HCT116 (cell line): ENCODE measurements around the gene FHL2. TPM values are rescaled to one million over a fixed set of nuclear protein-coding genes. Genes with fewer than 3 reads are reported as not detected.

Experiments
- ATAC-seq: fragments of 200-7000 bp; cut with Tn5 transposase; 2 replicates; pipeline ENCODE4 v1.9.1; 2020; ENCODE audit warnings: mild to moderate bottlenecking, moderate library complexity
- BruUV-seq: library from RNA; stranded (reverse); fragments of 400-500 nt; replicated peaks from 2 replicates; lab custom pipeline; 2021; lab: Mats Ljungman, UMichigan
- CTCF ChIA-PET: fragments of 300-600 bp; sonication (Branson Sonifier 250); formaldehyde crosslinking; loops from one replicate; lab custom pipeline; 2021; ENCODE audit warnings: antibody characterized with exemption; lab: Charles Lee
- POLR2A ChIA-PET: fragments of 300-600, 350-600 bp; sonication (Branson Sonifier 250); formaldehyde crosslinking; loops from one replicate; lab custom pipeline; 2021; ENCODE audit warnings: antibody characterized with exemption; lab: Charles Lee
- RAD21 ChIA-PET, 2 experiments: fragments of 300-600 bp; sonication (Branson Sonifier 250); formaldehyde crosslinking; loops; one replicate each; lab custom pipeline; 2023; ENCODE audit warnings: low total read pairs in 2 of 2; ENCODE audit not compliant: uncharacterized antibody in 2 of 2, unreplicated experiment in 2 of 2, low non-redundant PET in 1 of 2; lab: Charles Lee
- DNase-seq: peaks from one replicate; pipeline ENCODE4 v3.0.0-alpha.2; 2010; ENCODE audit warnings: low read depth, low spot score
- H2AFZ ChIP-seq: fragments of 200-600 bp; shearing (Covaris generic), sonication (generic); 2 replicates; pipeline ENCODE4 v1.6.1; 2017; ENCODE audit warnings: low read depth, mixed run types, mixed read lengths, antibody characterized with exemption, low read length; ENCODE audit not compliant: poor library complexity, severe bottlenecking
- H3K27ac ChIP-seq: 2 replicates; pipeline ENCODE4 v1.5.1; 2012; ENCODE audit warnings: low read depth, low read length
- H3K27me3 ChIP-seq: fragments of 200-600 bp; sonication (generic); 2 replicates; pipeline ENCODE4 v1.6.1; 2016; ENCODE audit warnings: mixed run types, low read length, mixed read lengths; ENCODE audit not compliant: insufficient read depth
- H3K36me3 ChIP-seq, 2 experiments: fragments of 200-500 bp in 1 of 2; fragments of 200-600 bp in 1 of 2; sonication (Bioruptor generic) in 1 of 2; sonication (generic) in 1 of 2; 2 replicates each; pipeline versions ENCODE4 v1.5.1 to v1.6.1; 2014 to 2016; ENCODE audit warnings: low read length in 2 of 2, inconsistent platforms in 1 of 2, mixed read lengths in 1 of 2, mixed run types in 1 of 2; ENCODE audit not compliant: insufficient read depth in 2 of 2, control insufficient read depth in 1 of 2
- H3K4me1 ChIP-seq, 2 experiments: fragments of 200-600 bp in 1 of 2; sonication (generic) in 1 of 2; 2 replicates each; pipeline versions ENCODE4 v1.5.1 to v1.6.1; 2012 to 2017; ENCODE audit warnings: low read length in 2 of 2, inconsistent platforms in 1 of 2, mild to moderate bottlenecking in 1 of 2, mixed read lengths in 1 of 2, mixed run types in 1 of 2, moderate library complexity in 1 of 2; ENCODE audit not compliant: insufficient read depth in 2 of 2, control insufficient read depth in 1 of 2
- H3K4me2 ChIP-seq: fragments of 200-600 bp; sonication (generic); 2 replicates; pipeline ENCODE4 v1.6.1; 2017; ENCODE audit warnings: mixed run types, low read length, mixed read lengths
- H3K4me3 ChIP-seq, 2 experiments: fragments of 200-600 bp in 1 of 2; sonication (generic) in 1 of 2; replicated peaks in 1 of 2; 2 replicates each; pipeline ENCODE4 v1.5.1; 2011 to 2016; ENCODE audit warnings: low read length in 2 of 2, control low read depth in 1 of 2, low read depth in 1 of 2, mild to moderate bottlenecking in 1 of 2, mixed read lengths in 1 of 2, mixed run types in 1 of 2
- H3K79me2 ChIP-seq: fragments of 200-600 bp; sonication (generic); 2 replicates; pipeline ENCODE4 v1.6.1; 2017; ENCODE audit warnings: mild to moderate bottlenecking, mixed run types, low read length, moderate library complexity, mixed read lengths; ENCODE audit not compliant: insufficient read depth
- H3K9ac ChIP-seq: fragments of 200-600 bp; sonication (generic); 2 replicates; pipeline ENCODE4 v1.6.1; 2016; ENCODE audit warnings: low read length, mixed read lengths
- H3K9me2 ChIP-seq: fragments of 200-600 bp; sonication (generic), shearing (Covaris generic); 2 replicates; pipeline ENCODE4 v1.6.1; 2017; ENCODE audit warnings: mixed run types, mild to moderate bottlenecking, moderate library complexity; ENCODE audit not compliant: insufficient read depth
- H3K9me3 ChIP-seq, 2 experiments: fragments of 200-500 bp in 1 of 2; fragments of 200-600 bp in 1 of 2; sonication (Bioruptor generic) in 1 of 2; sonication (generic) in 1 of 2; 2 replicates each; pipeline ENCODE4 v1.6.1; 2014 to 2017; ENCODE audit warnings: low read length in 2 of 2, mixed read lengths in 2 of 2, inconsistent platforms in 1 of 2, low read depth in 1 of 2, mild to moderate bottlenecking in 1 of 2, mixed run types in 1 of 2, moderate library complexity in 1 of 2; ENCODE audit not compliant: control insufficient read depth in 1 of 2, insufficient read depth in 1 of 2
- H4K20me1 ChIP-seq: fragments of 200-600 bp; sonication (generic), shearing (Covaris generic); 2 replicates; pipeline ENCODE4 v1.6.1; 2017; ENCODE audit warnings: mixed run types, mild to moderate bottlenecking, moderate library complexity; ENCODE audit not compliant: insufficient read depth
- ATF3 ChIP-seq: IDR thresholded peaks from 2 replicates; pipeline ENCODE4 v1.6.1; 2012
- EGR1 ChIP-seq: IDR thresholded peaks from 2 replicates; pipeline ENCODE4 v1.6.1; 2012; ENCODE audit warnings: low read depth
- JUND ChIP-seq: IDR thresholded peaks from 2 replicates; pipeline ENCODE4 v1.6.1; 2012
- REST ChIP-seq: IDR thresholded peaks from 2 replicates; pipeline ENCODE4 v1.6.1; 2012; ENCODE audit warnings: low read depth
- SP1 ChIP-seq: IDR thresholded peaks from 2 replicates; pipeline ENCODE4 v1.6.1; 2012; ENCODE audit warnings: low read depth
- SRF ChIP-seq: IDR thresholded peaks from 2 replicates; pipeline ENCODE4 v1.6.1; 2012; ENCODE audit warnings: low read depth
- ZNF274 ChIP-seq: fragments of 200-500 bp; sonication (Bioruptor generic); IDR thresholded peaks from 2 replicates; pipeline ENCODE4 v1.6.1; 2014; ENCODE audit warnings: mild to moderate bottlenecking, low read depth, low read length, inconsistent platforms
- intact Hi-C: fragments of 100-400 bp; cut with micrococcal nuclease; formaldehyde crosslinking; loops from 2 replicates; pipeline ENCODE4 v1.10.0; 2022
- total RNA-seq: library from RNA; stranded (reverse); gene quantifications from one replicate; pipeline ENCODE4 v1.2.1, GENCODE V29; 2021; ENCODE audit not compliant: unreplicated experiment

Gene FHL2
- total RNA-seq, 1 experiment from 2014 or later: 86.6 TPM

GRCh38 chr2:105362862-105363591, 35.8 kb downstream of the FHL2 start:
- no peak overlapping the region for H3K4me3 ChIP-seq
- CTCF ChIA-PET: no interaction called here
- BruUV-seq: no TSS peak

More at GRCh38 chr2:105362862-105363591, 35.8 kb downstream of the FHL2 start:
- H3K27me3 ChIP-seq: no peaks in the 10 kb centered on the region
- H3K4me1 ChIP-seq: no peaks in the 10 kb centered on the region
- H3K9ac ChIP-seq: no peak overlapping the region
- no peak overlapping the region for H3K27ac ChIP-seq
- H3K4me2 ChIP-seq: no peak overlapping the region
- no peak for DNase-seq
- no peaks in the 10 kb centered on the region for H4K20me1 ChIP-seq
- ChIA-PET POLR2A (no interaction called here), RAD21 (no interaction called here)
- peaks cover 15% of the 10 kb centered on the region; the same call in 1 of the 2 replicates for H3K79me2 ChIP-seq
- TF ChIP-seq ATF3: no peak
- no peak for TF ChIP-seq SP1
- TF ChIP-seq ZNF274: no peak
- TF ChIP-seq EGR1: no peak
- TF ChIP-seq JUND: no peak
- no peak for TF ChIP-seq REST
- TF ChIP-seq SRF: no peak
- H3K9me3 ChIP-seq: no peaks in the 10 kb centered on the region
- H3K36me3 ChIP-seq: peaks cover 27 to 73% of the 10 kb centered on the region in 2 experiments
- no peak overlapping the region for H2AFZ ChIP-seq
- H3K9me2 ChIP-seq: no peaks in the 10 kb centered on the region
- intact Hi-C loops: no loop called here
- no peak for ATAC-seq
